Endothelial cell of umbilical vein (primary cell): Measurements from ENCODE around the gene CREG2. TPM values are rescaled to one million over a fixed set of nuclear protein-coding genes. Genes with fewer than 3 reads are reported as not detected.
A peak's percentile ranks its signal among the peaks of the same experiment; 100 is the strongest.

Experiments used
- BruUV-seq: library from RNA; stranded (reverse); fragments of 400-500 nt; replicated peaks from 2 replicates; lab custom pipeline; 2021; lab: Mats Ljungman, UMichigan
- CTCF ChIA-PET: fragments of 300-600, 350-600 bp; sonication (Branson Sonifier 250); formaldehyde crosslinking; loops from one replicate; lab custom pipeline; 2021; ENCODE audit warnings: antibody characterized with exemption, inconsistent platforms; lab: Charles Lee
- POLR2A ChIA-PET: fragments of 300-600, 350-600 bp; sonication (Branson Sonifier 250); formaldehyde crosslinking; loops from one replicate; lab custom pipeline; 2021; ENCODE audit warnings: antibody characterized with exemption, inconsistent platforms; lab: Charles Lee
- DNase-seq: peaks from one replicate; pipeline ENCODE4 v3.0.0-alpha.2; 2011; ENCODE audit warnings: low read depth, low spot score
- FAIRE-seq: peaks from 2 replicates; lab custom pipeline; 2011; peaks lifted over from hg19 to GRCh38; lab: Jason Lieb, UNC
- H2AFZ ChIP-seq: 2 replicates; pipeline ENCODE4 v1.6.0; 2012; ENCODE audit warnings: low read depth, low read length, control low read depth, inconsistent platforms
- H3K27ac ChIP-seq: 2 replicates; pipeline ENCODE4 v1.5.1; 2011; ENCODE audit warnings: low read depth, mild to moderate bottlenecking, control low read depth, low read length, moderate library complexity; ENCODE audit not compliant: insufficient read depth
- H3K27me3 ChIP-seq, 2 experiments: 2 replicates each; pipeline versions ENCODE4 v1.6.0 to v1.6.1; 2011; ENCODE audit warnings: low read length in 2 of 2, mixed read lengths in 1 of 2; ENCODE audit not compliant: control insufficient read depth in 2 of 2, insufficient read depth in 2 of 2
- H3K36me3 ChIP-seq, 2 experiments: 2 replicates in 1 of 2; 3 replicates in 1 of 2; pipeline ENCODE4 v1.5.1; 2011; ENCODE audit warnings: low read length in 2 of 2, mild to moderate bottlenecking in 1 of 2, moderate library complexity in 1 of 2; ENCODE audit not compliant: control insufficient read depth in 2 of 2, insufficient read depth in 2 of 2; ENCODE audit errors: extremely low read depth in 1 of 2
- H3K4me1 ChIP-seq: 3 replicates; pipeline ENCODE4 v1.5.1; 2011; ENCODE audit warnings: mild to moderate bottlenecking, low read length; ENCODE audit not compliant: control insufficient read depth, insufficient read depth; ENCODE audit errors: extremely low read depth
- H3K4me2 ChIP-seq: 2 replicates; pipeline ENCODE4 v1.6.1; 2011; ENCODE audit warnings: low read length, control low read depth, mixed read lengths; ENCODE audit not compliant: insufficient read depth
- H3K4me3 ChIP-seq, 3 experiments: fragments of 200-600 bp in 1 of 3; sonication (generic), shearing (Covaris generic) in 1 of 3; replicated peaks in 1 of 3; 2 replicates each; pipeline ENCODE4 v1.5.1; 2011 to 2016; ENCODE audit warnings: control low read depth in 3 of 3, low read length in 3 of 3, mild to moderate bottlenecking in 2 of 3, inconsistent platforms in 1 of 3, low read depth in 1 of 3, moderate library complexity in 1 of 3; ENCODE audit not compliant: insufficient read depth in 1 of 3
- H3K79me2 ChIP-seq: 2 replicates; pipeline ENCODE4 v1.6.0; 2012; ENCODE audit warnings: low read length, inconsistent platforms; ENCODE audit not compliant: control insufficient read depth, insufficient read depth
- H3K9ac ChIP-seq: replicated peaks from 2 replicates; pipeline ENCODE3; 2011; ENCODE audit warnings: low read length, control low read depth; ENCODE audit not compliant: insufficient read depth; ENCODE audit errors: extremely low read depth
- H3K9me1 ChIP-seq: replicated peaks from 3 replicates; pipeline ENCODE4 v1.6.0; 2011; ENCODE audit warnings: mild to moderate bottlenecking, low read length; ENCODE audit not compliant: control insufficient read depth, insufficient read depth; ENCODE audit errors: extremely low read depth
- H3K9me3 ChIP-seq: replicated peaks from 2 replicates; pipeline ENCODE4 v1.5.1; 2012; ENCODE audit warnings: low read length, inconsistent platforms; ENCODE audit not compliant: control insufficient read depth, insufficient read depth
- H4K20me1 ChIP-seq: replicated peaks from 2 replicates; pipeline ENCODE3; 2011; ENCODE audit warnings: mild to moderate bottlenecking, low read length; ENCODE audit not compliant: control insufficient read depth, insufficient read depth; ENCODE audit errors: extremely low read depth
- CTCF ChIP-seq, 2 donors: IDR thresholded peaks; 1 replicate in 1 of 2; 2 replicates in 1 of 2; pipeline ENCODE4 v1.5.1; 2011; ENCODE audit warnings: low read length in 2 of 2, mild to moderate bottlenecking in 2 of 2, moderate library complexity in 2 of 2, control low read depth in 1 of 2, inconsistent platforms in 1 of 2, low read depth in 1 of 2; ENCODE audit not compliant: insufficient read depth in 1 of 2; ENCODE audit errors: extremely low read depth in 1 of 2
- EZH2 ChIP-seq: IDR thresholded peaks from 2 replicates; pipeline ENCODE4 v1.6.1; 2012; ENCODE audit warnings: borderline replicate concordance, low read depth, mild to moderate bottlenecking, moderate library complexity, low read length, inconsistent platforms; ENCODE audit not compliant: severe bottlenecking
- FOS ChIP-seq: IDR thresholded peaks from 2 replicates; pipeline ENCODE4 v1.6.1; 2011; ENCODE audit warnings: mild to moderate bottlenecking, low read length, moderate library complexity, borderline replicate concordance; ENCODE audit not compliant: insufficient read depth
- GATA2 ChIP-seq: IDR thresholded peaks from 2 replicates; pipeline ENCODE4 v1.7.0; 2011; ENCODE audit warnings: low read depth, mild to moderate bottlenecking, moderate library complexity, mixed read lengths, low read length; ENCODE audit not compliant: insufficient read length, insufficient read depth
- JUN ChIP-seq: IDR thresholded peaks from 2 replicates; pipeline ENCODE4 v1.6.1; 2011; ENCODE audit warnings: borderline replicate concordance, low read depth; ENCODE audit not compliant: insufficient read length, insufficient read depth
- MYC ChIP-seq: IDR thresholded peaks from one replicate; pipeline ENCODE4 v1.6.1; 2011; ENCODE audit warnings: mild to moderate bottlenecking, low read depth, low read length
- POLR2A ChIP-seq: IDR thresholded peaks from 2 replicates; pipeline ENCODE4 v1.6.1; 2012; ENCODE audit warnings: low read depth, mild to moderate bottlenecking, control low read depth, low read length
- POLR2AphosphoS5 ChIP-seq: IDR thresholded peaks from 2 replicates; pipeline ENCODE4 v1.6.1; 2012; ENCODE audit warnings: low read depth, mild to moderate bottlenecking, control low read depth, low read length, moderate library complexity; ENCODE audit not compliant: insufficient read depth
- dilution Hi-C: fragments of 300-500 bp; cut with MboI; formaldehyde crosslinking; loops from one replicate; pipeline ENCODE4 v1.15.0; 2019; ENCODE audit warnings: low sequenced_read_pairs; ENCODE audit not compliant: extremely low pct_ligation_motif_present
- intact Hi-C: fragments of 100-400 bp; cut with micrococcal nuclease; formaldehyde crosslinking; loops from one replicate; pipeline ENCODE4 v1.10.0; 2022
- polyA plus RNA-seq, 4 experiments: library from polyadenylated mRNA; depleted of rRNA in 3 of 4; stranded (reverse) in 3 of 4; unstranded in 1 of 4; fragments of >200 nt; gene quantifications; 2 replicates each; pipeline versions ENCODE4 v1.2.1 to v1.2.3, GENCODE V29; 2011 to 2012; ENCODE audit warnings: missing spikeins in 1 of 4
- total RNA-seq: library from RNA; stranded (reverse); gene quantifications from 2 replicates; pipeline ENCODE4 v1.2.3, GENCODE V29; 2021
- TF ChIP-seq, protein P1 (sequence below): IDR thresholded peaks from 2 replicates; pipeline ENCODE4 v1.6.1; 2011; ENCODE audit not compliant: insufficient read depth, insufficient read length

Gene CREG2
- total and polyA plus RNA-seq, 2 donors (not counting 3 experiments of a cell fraction or from before 2014, with no cell fraction given), result 0.48 to 2.0 TPM

- peak; percentile 68 for DNase-seq
- Histone ChIP-seq H3K27ac (no peak overlapping the region), H3K9me1 (no peaks in the 10 kb centered on the region), H4K20me1 (no peaks in the 10 kb centered on the region), H3K4me2 (no peak overlapping the region), H2AFZ (peak overlapping the region; percentile 39), H3K9ac (no peak overlapping the region), H3K4me1 (peaks cover 9% of the 10 kb centered on the region), H3K79me2 (no peaks in the 10 kb centered on the region), H3K9me3 (no peaks in the 10 kb centered on the region), H3K36me3 (no peaks in the 10 kb centered on the region), H3K4me3 (no peak overlapping the region), H3K27me3 (no peaks in the 10 kb centered on the region)
- POLR2A ChIA-PET, result interaction anchor here (0.6 kb wide), 1 partner anchor 14 kb away, joined by 4 read pairs; no protein-coding TSS in a partner anchor
- dilution Hi-C loops (no loop called here), intact Hi-C loops (loop anchor here (1.0 to 5.0 kb wide), 6 partner anchors 34 to 540 kb away; partner anchors contain the start of genes CREG2 and RNF149)
- CTCF ChIA-PET, result interaction anchor here (0.5 to 3.7 kb wide), 98 partner anchors 9 to 1109 kb away, joined by 3 to 67 read pairs (median 4); partner anchors contain the start of genes CNOT11, CREG2, MAP4K4 and RNF149
- FAIRE-seq, result peak; percentile 86
- TF ChIP-seq GATA2 (no peak), CTCF (IDR thresholded peaks at IDR 0.05; ENCODE audit: extremely low read depth in 1 of 2, insufficient read depth in 1 of 2, low read depth in 1 of 2, low read length in 2 of 2) (peak; percentile 75 to 87)
- no TSS peak for BruUV-seq
These were observed 45.2 kb downstream of the CREG2 start for GRCh38 chr2:101341901-101342624.

- H3K79me2 ChIP-seq, result no peaks in the 10 kb centered on the region
- H3K9me3 ChIP-seq, result no peaks in the 10 kb centered on the region
- H3K4me3 ChIP-seq, result no peak overlapping the region
- CTCF ChIA-PET, result interaction anchor here (0.5 to 3.7 kb wide), 80 partner anchors 8 to 899 kb away, joined by 3 to 67 read pairs (median 5); partner anchors contain the start of genes CNOT11, CREG2, MAP4K4 and RNF149
- no peaks in the 10 kb centered on the region for H4K20me1 ChIP-seq
- no peak overlapping the region for H3K4me2 ChIP-seq
- no TSS peak for BruUV-seq
- no peaks in the 10 kb centered on the region for H3K27me3 ChIP-seq
- peak overlapping the region; percentile 39 for H2AFZ ChIP-seq
- no peaks in the 10 kb centered on the region for H3K36me3 ChIP-seq
- peaks cover 9% of the 10 kb centered on the region for H3K4me1 ChIP-seq
- no peaks in the 10 kb centered on the region for H3K9me1 ChIP-seq
- no peak overlapping the region for H3K9ac ChIP-seq
- POLR2A ChIA-PET, result no interaction called here
- DNase-seq (no peak), FAIRE-seq (peak; percentile 70)
- H3K27ac ChIP-seq, result no peak overlapping the region
- TF ChIP-seq POLR2AphosphoS5, result no peak
- TF ChIP-seq CTCF (IDR thresholded peaks at IDR 0.05; ENCODE audit: extremely low read depth in 1 of 2, insufficient read depth in 1 of 2, low read depth in 1 of 2, low read length in 2 of 2), result no peak
- no peak for TF ChIP-seq MYC
- no peak for TF ChIP-seq JUN
- no peak for TF ChIP-seq EZH2
- no peak for TF ChIP-seq FOS
- no peak for TF ChIP-seq GATA2
- TF ChIP-seq, protein P1, sequence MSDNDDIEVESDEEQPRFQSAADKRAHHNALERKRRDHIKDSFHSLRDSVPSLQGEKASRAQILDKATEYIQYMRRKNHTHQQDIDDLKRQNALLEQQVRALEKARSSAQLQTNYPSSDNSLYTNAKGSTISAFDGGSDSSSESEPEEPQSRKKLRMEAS, result no peak
- no peak for TF ChIP-seq POLR2A
- intact Hi-C loops, result loop anchor here (5.0 kb wide), 2 partner anchors 491 to 541 kb away; no protein-coding TSS in a partner anchor
- dilution Hi-C loops, result no loop called here
These were observed 45.9 kb downstream of the CREG2 start for GRCh38 chr2:101341421-101341820.
